Activated naive CD8-positive, alpha-beta T cell treated with anti-CD3 and anti-CD28 coated beads, Interleukin-2, amount 50 U/mL, for 24 hours (primary cell): ENCODE results near the gene P2RX2.

Experiments
- ATAC-seq: fragments of 150-1000 bp; cut with Tn5 transposase; one replicate; pipeline ENCODE4 v1.10.0; 2021
- DNase-seq: peaks from one replicate; pipeline ENCODE4 v3.0.0; 2021
- H3K27ac Mint-ChIP-seq: one replicate; pipeline ENCODE4 v1.8.0; 2021; ENCODE audit warnings: mild to moderate bottlenecking, mixed read lengths
- H3K27me3 Mint-ChIP-seq: one replicate; pipeline ENCODE4 v1.8.0; 2021; ENCODE audit warnings: mixed read lengths
- H3K36me3 Mint-ChIP-seq: one replicate; pipeline ENCODE4 v1.8.0; 2021; ENCODE audit warnings: low read depth, mixed read lengths
- H3K4me1 Mint-ChIP-seq: one replicate; pipeline ENCODE4 v1.8.0; 2021; ENCODE audit warnings: mixed read lengths
- H3K4me3 Mint-ChIP-seq: one replicate; pipeline ENCODE4 v1.8.0; 2021; ENCODE audit warnings: mild to moderate bottlenecking, moderate library complexity, mixed read lengths
- H3K9me3 Mint-ChIP-seq: one replicate; pipeline ENCODE4 v1.8.0; 2021; ENCODE audit warnings: mixed read lengths

P2RX2 gene

DNA sequence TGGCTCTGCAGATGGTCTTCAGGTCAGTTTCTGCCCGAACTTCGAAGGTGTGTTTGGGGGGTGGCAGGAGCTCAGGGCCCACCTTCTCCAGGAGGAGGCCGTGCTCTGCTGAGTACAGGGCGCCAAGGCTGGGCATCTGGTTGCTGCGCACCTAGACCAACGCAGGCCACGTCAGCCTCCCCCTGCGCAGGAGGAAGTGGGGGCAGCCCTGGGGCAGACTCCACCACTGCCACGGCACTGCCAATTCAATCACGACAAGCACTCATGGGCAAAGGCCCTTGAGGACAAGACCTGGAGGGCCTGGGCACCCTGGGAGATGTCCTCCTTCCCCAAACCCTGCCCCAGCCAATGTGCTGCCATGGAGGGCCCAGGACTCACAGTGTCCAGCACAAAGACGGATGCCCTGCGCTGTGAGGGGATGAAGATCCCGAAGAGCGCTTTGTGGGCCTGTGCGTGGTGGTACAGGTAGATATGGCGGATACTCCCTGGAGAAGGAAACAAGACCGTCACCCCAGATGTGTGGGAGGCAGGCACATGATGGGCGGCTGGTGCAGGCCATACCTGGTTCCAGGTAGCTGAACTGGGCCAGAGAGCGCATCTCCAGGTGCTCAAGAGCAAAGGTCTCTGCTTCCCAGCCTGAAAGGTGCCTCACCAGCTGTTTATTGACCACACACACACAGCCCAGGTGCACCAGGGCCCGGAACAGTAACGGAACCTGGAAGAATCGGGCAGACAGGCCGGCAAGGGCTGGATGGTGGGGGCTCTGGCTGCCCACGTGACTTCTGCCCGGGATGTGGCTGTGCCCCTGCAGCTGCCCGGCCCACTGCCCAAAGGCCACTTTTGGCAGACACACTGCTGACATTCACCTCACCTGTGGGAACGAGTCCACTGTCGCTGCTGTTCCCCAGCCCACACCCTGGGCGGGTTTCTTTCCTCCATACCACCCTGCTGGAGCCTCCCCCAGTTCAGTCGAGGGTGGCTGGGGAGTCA is 24.6 kb downstream of the P2RX2 start:
- ATAC-seq (no peak), DNase-seq (no peak)
- Mint-ChIP-seq H3K4me1 (peaks cover 6% of the 10 kb centered on the region), H3K27me3 (no peaks in the 10 kb centered on the region), H3K36me3 (peaks cover 48% of the 10 kb centered on the region), H3K27ac (no peak overlapping the region), H3K4me3 (no peak overlapping the region), H3K9me3 (no peaks in the 10 kb centered on the region)

- Mint-ChIP-seq H3K4me3 (no peak overlapping the region), H3K9me3 (no peaks in the 10 kb centered on the region), H3K27ac (no peak overlapping the region), H3K4me1 (peaks cover 4% of the 10 kb centered on the region), H3K36me3 (peaks cover 44% of the 10 kb centered on the region), H3K27me3 (no peaks in the 10 kb centered on the region)
- DNase-seq (no peak), ATAC-seq (no peak)
Measured at GRCh38 chr12:132646850-132647249, 28.3 kb downstream of the P2RX2 start.

DNA sequence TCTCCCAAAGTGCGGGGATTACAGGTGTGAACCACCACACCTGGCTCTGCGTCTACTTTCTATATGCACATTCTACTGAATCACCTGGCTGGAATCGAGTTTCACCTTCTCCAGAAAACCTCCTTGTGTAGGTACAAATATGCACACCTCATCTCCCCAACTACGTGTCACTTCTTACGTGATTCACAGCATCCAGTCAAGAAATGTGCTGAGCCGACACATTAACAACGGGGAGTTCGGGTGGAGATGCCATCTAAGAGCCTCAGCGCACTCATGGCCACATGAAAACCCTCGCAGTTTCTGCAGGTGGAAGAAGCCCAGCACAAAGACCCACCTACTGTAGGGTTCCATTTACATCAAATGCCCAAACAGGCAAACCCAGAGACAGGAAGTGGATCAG is 29.3 kb downstream of the P2RX2 start:
- Mint-ChIP-seq H3K36me3 (peaks cover 48% of the 10 kb centered on the region), H3K27ac (no peak overlapping the region), H3K4me3 (no peak overlapping the region), H3K27me3 (no peaks in the 10 kb centered on the region), H3K9me3 (no peaks in the 10 kb centered on the region), H3K4me1 (peaks cover 4% of the 10 kb centered on the region)
- ATAC-seq, result no peak
- no peak for DNase-seq

DNA sequence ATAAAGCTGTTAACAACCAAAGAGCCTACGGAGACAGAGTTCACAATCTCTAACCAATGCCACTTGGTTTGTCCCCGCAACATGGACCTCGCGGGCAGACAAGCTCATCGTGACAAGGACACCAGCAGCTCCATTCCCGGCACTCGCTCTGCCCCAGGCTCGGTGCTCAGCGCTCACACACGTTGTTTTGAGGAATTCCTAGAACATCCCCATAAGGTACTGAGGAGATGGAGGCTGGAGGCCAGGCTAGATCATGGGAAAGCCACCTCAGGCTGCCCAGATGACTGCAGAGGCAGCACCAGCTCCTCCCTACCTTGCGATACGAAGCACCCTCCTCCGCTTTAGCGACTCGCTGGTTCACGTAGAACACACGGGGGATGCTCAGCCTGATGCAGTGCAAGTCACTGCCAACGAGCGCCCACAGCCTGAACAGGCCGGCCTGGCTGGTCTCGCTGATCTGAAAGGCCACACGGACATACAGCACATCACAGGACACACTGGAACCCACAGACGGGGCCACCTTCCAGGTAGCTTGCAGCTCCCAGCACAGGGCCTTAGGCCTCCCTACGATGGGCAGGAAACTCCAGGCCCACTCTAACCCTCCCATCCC is 30.1 kb downstream of the P2RX2 start:
- H3K36me3 Mint-ChIP-seq, result peaks cover 48% of the 10 kb centered on the region
- DNase-seq, result no peak
- H3K27me3 Mint-ChIP-seq, result no peaks in the 10 kb centered on the region
- H3K4me3 Mint-ChIP-seq, result no peak overlapping the region
- H3K27ac Mint-ChIP-seq, result no peak overlapping the region
- ATAC-seq, result no peak
- peaks cover 4% of the 10 kb centered on the region for H3K4me1 Mint-ChIP-seq
- H3K9me3 Mint-ChIP-seq, result no peaks in the 10 kb centered on the region

DNA sequence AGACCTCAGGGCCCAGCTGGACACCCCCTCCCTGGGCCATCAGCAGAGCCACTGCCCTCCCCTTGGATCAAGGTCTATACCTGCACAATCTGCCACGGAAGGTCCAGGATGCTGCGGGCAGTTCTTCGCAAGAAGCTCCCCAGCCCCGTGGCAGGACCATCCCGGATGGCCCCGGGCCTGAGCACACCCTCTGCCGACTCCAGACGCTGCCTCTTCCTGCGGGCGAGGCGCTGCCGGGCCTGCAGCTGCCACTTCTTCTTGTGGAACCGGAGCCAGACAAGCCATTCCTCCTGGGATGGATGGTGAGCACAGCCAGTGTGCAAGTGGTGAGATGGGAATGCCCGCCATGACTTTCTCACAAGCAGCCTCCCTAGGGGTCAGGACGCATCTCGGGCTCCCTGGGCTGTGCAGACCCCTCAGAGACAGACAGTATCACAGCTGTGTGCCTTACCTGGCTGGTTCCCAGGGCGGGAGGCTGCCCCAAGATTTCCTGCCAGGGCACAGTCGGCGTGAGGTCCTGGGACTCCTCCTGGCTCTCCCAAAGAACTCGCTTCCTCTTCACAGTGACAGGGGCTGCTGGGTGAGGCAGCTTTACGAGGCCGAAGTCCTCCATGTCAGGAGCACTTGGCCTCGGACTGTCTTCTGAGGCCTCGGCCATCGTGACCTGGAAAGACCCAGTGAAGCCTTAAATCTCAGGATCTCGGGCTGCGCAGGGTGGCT is 30.8 kb downstream of the P2RX2 start:
- H3K9me3 Mint-ChIP-seq, result no peaks in the 10 kb centered on the region
- ATAC-seq (no peak), DNase-seq (no peak)
- H3K36me3 Mint-ChIP-seq, result peaks cover 53% of the 10 kb centered on the region
- H3K27me3 Mint-ChIP-seq, result no peaks in the 10 kb centered on the region
- no peak overlapping the region for H3K27ac Mint-ChIP-seq
- no peak overlapping the region for H3K4me3 Mint-ChIP-seq
- H3K4me1 Mint-ChIP-seq, result peaks cover 4% of the 10 kb centered on the region

DNA sequence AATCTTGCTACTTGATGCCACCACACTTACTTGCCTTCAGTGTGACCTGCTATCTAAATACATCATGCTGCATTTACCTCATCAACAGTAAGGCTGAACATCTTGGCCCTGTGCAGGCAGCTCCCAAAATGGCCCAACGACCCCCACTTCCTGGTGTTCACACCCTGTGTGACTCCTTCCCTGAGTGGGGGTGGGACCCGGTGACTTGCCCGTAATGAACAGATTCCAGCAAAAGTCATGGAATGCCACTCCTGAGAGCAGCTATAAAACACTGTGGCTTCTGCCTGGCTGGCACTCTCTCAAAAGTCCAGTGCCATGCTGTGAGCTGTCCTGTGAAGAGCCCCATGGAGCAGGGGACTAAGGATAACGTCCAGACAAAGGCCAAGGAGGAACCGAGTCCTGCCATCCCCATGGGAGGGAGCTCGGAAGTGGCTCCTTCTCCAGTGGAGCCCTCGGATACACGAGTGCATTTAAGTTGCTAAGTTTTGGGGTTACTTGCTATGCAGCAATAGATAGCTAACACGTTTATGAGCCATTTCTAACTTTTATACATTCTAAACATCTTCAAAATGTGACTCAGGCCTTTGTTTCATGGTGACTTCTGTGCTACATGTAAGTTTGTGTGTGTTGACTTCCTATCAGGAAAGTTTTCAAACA is 33.0 kb downstream of the P2RX2 start:
- ATAC-seq (no peak), DNase-seq (no peak)
- Mint-ChIP-seq H3K4me3 (no peak overlapping the region), H3K9me3 (no peaks in the 10 kb centered on the region), H3K27ac (no peak overlapping the region), H3K36me3 (peaks cover 58% of the 10 kb centered on the region), H3K4me1 (peaks cover 4% of the 10 kb centered on the region), H3K27me3 (no peaks in the 10 kb centered on the region)

DNA sequence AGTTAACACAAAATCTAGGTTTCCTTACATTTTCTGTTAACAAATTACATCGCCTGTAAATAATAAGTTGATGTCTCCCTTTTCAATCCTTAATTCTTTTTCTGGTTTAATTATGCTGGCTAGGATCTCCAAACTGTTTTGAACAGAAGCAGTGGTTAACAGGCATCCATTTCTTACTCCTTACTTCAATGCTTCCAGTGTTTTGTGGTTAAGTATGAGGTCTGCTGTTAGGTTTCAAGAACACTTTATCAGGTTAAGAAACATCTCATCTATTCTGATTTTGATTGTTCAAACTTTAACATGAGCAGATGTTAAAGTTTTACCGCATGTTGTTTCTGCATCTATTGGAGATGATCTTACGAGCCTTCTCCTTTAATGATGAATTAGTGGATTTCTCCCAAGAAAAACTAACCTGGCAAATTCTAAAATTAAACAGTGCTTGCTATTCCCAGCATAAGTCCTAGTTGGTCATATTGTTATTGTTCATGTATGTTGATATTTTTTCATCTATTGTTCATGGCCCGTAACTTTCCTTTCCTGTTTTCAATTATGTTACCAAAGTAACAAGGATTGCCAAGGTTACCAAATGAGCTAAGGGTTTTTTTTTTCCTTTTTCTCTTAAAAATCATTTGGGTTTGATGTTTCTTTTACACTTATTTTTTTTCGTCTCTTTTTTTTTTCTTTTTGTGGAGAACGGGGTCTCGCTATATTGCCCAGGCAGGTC is 35.2 kb downstream of the P2RX2 start:
- no peak for DNase-seq
- peaks cover 62% of the 10 kb centered on the region for H3K36me3 Mint-ChIP-seq
- H3K27ac Mint-ChIP-seq, result no peak overlapping the region
- no peaks in the 10 kb centered on the region for H3K27me3 Mint-ChIP-seq
- ATAC-seq, result no peak
- no peak overlapping the region for H3K4me3 Mint-ChIP-seq
- no peaks in the 10 kb centered on the region for H3K4me1 Mint-ChIP-seq
- no peaks in the 10 kb centered on the region for H3K9me3 Mint-ChIP-seq

DNA sequence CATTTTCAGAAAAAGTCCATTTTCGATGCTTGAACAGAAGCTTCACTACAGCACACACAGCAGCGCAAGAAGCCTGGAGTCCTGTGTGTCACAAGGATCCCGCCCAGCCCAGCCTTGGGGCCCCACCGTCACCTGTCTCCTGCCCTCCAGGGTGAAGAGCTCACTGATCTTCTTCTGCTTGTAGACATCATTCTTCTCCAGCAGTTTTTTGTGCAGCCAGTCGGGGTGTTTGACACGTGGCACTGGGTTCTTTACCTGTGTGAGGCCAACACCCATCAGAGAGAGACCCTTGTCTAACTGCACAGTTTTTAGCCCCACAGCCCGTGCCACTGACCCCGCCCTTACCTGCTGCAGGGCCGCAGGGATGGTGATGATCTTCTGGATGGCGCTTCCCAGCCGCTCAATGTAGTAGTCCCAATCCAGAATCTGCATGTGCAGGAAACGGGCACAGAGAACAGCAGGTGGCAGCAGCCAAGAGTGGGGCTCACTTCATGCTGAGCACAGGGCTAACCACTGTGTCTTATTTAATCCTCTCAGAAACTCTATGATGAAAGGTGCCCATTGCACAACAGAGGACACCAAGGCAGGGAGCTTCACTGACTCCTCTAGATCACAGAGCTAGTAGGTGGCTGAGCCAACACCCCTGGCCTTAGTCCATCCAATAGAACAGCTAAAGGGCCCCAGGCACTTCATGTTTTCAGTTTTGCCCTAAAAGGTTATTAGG is 38.6 kb downstream of the P2RX2 start:
- Mint-ChIP-seq H3K4me1 (no peaks in the 10 kb centered on the region), H3K36me3 (peaks cover 68% of the 10 kb centered on the region), H3K27ac (no peak overlapping the region), H3K27me3 (no peaks in the 10 kb centered on the region), H3K9me3 (no peaks in the 10 kb centered on the region), H3K4me3 (no peak overlapping the region)
- DNase-seq (no peak), ATAC-seq (no peak)

DNA sequence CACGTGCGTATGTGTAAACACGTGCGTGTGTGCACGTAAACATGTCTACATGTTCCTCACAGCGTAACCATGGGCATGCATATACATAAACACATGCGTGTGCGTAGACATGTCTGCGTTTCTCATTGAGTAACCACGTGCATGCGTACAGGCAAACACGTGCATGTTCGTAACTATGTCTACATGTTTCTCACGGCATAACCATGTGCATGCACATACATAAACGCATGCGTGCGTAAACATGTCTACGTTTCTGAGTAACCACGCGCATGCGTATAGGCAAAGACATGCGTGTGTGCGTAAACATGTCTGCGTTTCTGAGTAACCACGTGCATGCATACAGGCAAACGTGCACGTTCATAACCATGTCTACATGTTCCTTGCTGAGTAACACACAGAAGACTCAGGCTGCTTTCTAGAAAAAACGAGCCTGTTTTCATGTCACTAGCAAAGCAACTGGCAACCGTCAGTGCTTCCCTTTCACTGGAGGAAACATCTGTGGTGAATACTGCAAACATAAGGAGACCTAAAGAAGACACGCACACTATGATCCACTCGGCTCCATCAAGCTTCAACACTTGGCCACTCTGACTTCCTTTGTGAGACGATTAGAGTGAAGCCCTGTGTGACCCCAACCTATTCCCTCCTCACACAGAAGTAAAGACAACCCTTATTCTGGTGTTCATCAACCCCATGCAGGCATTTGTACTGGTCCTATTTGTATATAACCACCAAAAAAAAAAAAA is 39.7 kb downstream of the P2RX2 start:
- H3K27ac Mint-ChIP-seq, result no peak overlapping the region

DNA sequence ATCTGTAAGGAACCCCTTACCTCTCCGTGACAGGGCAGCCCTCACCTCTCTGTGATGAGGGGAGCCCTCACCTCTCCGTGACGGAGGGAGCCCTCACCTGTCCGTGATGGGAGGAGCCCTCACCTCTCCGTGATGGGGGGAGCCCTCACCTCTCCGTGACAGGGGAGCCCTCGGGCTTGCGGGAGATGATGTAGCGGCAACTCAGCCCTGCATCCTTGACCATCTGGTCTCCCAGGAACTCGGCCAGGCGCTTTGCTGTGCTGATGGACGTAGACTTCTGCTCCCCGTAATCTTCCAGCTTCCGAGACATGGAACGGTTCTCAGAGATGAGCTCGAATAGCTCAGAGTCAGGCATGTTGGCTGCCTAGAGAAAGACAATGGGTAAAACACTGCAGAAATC is 40.6 kb downstream of the P2RX2 start:
- no peaks in the 10 kb centered on the region for H3K27me3 Mint-ChIP-seq
- no peak for DNase-seq
- H3K27ac Mint-ChIP-seq, result no peak overlapping the region
- H3K36me3 Mint-ChIP-seq, result peaks cover 67% of the 10 kb centered on the region
- no peak overlapping the region for H3K4me3 Mint-ChIP-seq
- H3K4me1 Mint-ChIP-seq, result no peaks in the 10 kb centered on the region
- H3K9me3 Mint-ChIP-seq, result no peaks in the 10 kb centered on the region
- ATAC-seq, result no peak

More for the DNA sequence above, 39.7 kb downstream of the P2RX2 start:
- Mint-ChIP-seq H3K4me1 (no peaks in the 10 kb centered on the region), H3K27me3 (no peaks in the 10 kb centered on the region), H3K4me3 (no peak overlapping the region), H3K36me3 (peaks cover 73% of the 10 kb centered on the region), H3K9me3 (no peaks in the 10 kb centered on the region)
- no peak for ATAC-seq
- DNase-seq, result no peak

GRCh38 chr12:132660052-132660451 is 41.5 kb downstream of the P2RX2 start:
- H3K27me3 Mint-ChIP-seq, result no peaks in the 10 kb centered on the region
- no peaks in the 10 kb centered on the region for H3K9me3 Mint-ChIP-seq
- no peak overlapping the region for H3K4me3 Mint-ChIP-seq
- no peak for ATAC-seq
- H3K4me1 Mint-ChIP-seq, result no peaks in the 10 kb centered on the region
- peaks cover 65% of the 10 kb centered on the region for H3K36me3 Mint-ChIP-seq
- no peak overlapping the region for H3K27ac Mint-ChIP-seq
- DNase-seq, result no peak

DNA sequence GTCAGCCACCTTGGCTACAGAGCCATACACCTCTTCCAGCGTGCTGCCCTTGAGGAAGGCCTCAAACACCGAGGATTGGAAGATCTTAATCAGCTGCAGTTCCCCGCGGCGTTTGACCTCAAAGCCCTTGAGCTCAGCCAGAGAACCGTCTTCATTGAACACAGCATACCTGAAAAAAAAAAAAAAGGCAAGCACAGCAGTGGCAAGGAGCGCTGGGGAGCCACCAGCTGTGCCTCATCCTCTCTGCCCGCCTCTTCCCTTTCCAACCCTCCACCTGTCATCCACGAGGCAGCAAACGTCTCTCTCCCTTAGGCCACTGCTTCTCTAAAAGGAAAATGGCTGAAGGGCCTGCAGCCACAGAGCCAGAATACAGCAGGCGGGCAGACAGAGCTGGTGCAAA is 42.4 kb downstream of the P2RX2 start:
- Mint-ChIP-seq H3K4me3 (no peak overlapping the region), H3K27me3 (no peaks in the 10 kb centered on the region), H3K9me3 (no peaks in the 10 kb centered on the region), H3K27ac (no peak overlapping the region), H3K36me3 (peaks cover 69% of the 10 kb centered on the region), H3K4me1 (no peaks in the 10 kb centered on the region)
- DNase-seq (no peak), ATAC-seq (no peak)

DNA sequence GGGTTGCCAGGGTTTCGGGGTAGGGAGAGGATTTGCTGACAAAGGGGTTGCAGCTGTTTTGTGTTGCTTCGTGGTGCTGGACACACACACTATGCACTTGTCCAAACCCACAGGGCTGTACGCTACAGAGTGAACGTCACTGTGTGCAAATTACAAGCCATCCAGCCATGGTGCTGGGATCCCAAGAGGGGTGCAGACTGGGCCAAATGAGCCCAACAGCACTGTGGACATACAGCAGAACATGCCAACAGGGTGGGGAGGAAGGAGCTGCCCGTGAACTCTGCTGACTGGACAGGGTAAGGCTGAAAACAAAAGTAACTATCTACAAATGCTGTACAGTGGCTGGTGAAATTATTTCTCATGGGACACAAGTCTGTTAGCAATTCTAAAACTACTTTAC is 43.4 kb downstream of the P2RX2 start:
- Mint-ChIP-seq H3K27me3 (no peaks in the 10 kb centered on the region), H3K4me1 (no peaks in the 10 kb centered on the region), H3K4me3 (no peak overlapping the region), H3K27ac (no peak overlapping the region), H3K36me3 (peaks cover 73% of the 10 kb centered on the region), H3K9me3 (no peaks in the 10 kb centered on the region)
- DNase-seq, result no peak
- ATAC-seq, result no peak
